GM12874 (cell line): ENCODE measurements around the gene BTLA.

Experiments
- CTCF ChIP-seq: IDR thresholded peaks from 2 replicates; pipeline ENCODE4 v1.5.1; 2011; ENCODE audit warnings: low read depth, mild to moderate bottlenecking, control low read depth, low read length, moderate library complexity; ENCODE audit not compliant: insufficient read depth

The BTLA gene

GRCh38 chr3:112470788-112471187 lies 28.5 kb downstream of the BTLA start:
- no peak for TF ChIP-seq CTCF

- TF ChIP-seq CTCF: no peak
These were observed 29.6 kb downstream of the BTLA start for GRCh38 chr3:112469671-112470070.

GRCh38 chr3:112467539-112467938 lies 31.7 kb downstream of the BTLA start:
- TF ChIP-seq CTCF: no peak

- no peak for TF ChIP-seq CTCF
These were observed 33.3 kb downstream of the BTLA start for GRCh38 chr3:112466020-112466419.

- no peak for TF ChIP-seq CTCF
These were observed 35.0 kb downstream of the BTLA start for GRCh38 chr3:112464264-112464663.

- TF ChIP-seq CTCF: no peak
These were observed 36.0 kb downstream of the BTLA start for GRCh38 chr3:112463250-112463649.

GRCh38 chr3:112460519-112461195 lies 38.6 kb downstream of the BTLA start:
- no peak for TF ChIP-seq CTCF
